Heart left ventricle (tissue), 13 donors: ENCODE results near the gene CUBN.

Source experiments
- CTCF ChIP-seq, 12 donors: fragments of 200-600 bp; sonication (generic) in 4 of 12; IDR thresholded peaks; one replicate each; pipeline versions ENCODE4 v1.5.0 to v1.8.0; 2018 to 2022; ENCODE audit warnings: antibody characterized with exemption in 12 of 12, mild to moderate bottlenecking in 5 of 12
- POLR2A ChIP-seq, 2 donors: fragments of 450-650 bp; IDR thresholded peaks; one replicate each; pipeline ENCODE4 v1.6.1; 2017; ENCODE audit warnings: antibody characterized with exemption in 2 of 2, mild to moderate bottlenecking in 2 of 2, moderate library complexity in 2 of 2
- donor health status: ischemic (EF 13 %, LVEDD 7.1; RV severe dilation, severe dysfunction).
- donor health status: DM: no; HTN: yes; CAD: no.
- donor health status: DM: no; HTN: no; CAD: no.
- donor health status: ischemic (EF 25% LVEDD 6.9; RV normal size, moderate dysfunction).
- donor health status: ischemic (EF 25% LVEDD 5.7; RV mildly dilated, moderate dysfunction).
- donor health status: ischemic (EF 35%, LVEDD 5.7; RV mildly dilated, moderate dysfunction).
- donor health status: nonischemic (EF 11% LVEDD 7.7; RV severe dilation, severe dysfunction).
- donor health status: DM: yes; HTN: yes; CAD: no.
- donor health status: PGD.
- donor health status: ischemic (EF 29% LVEDD 5.4; RV normal size, mild dysfunction).
- donor health status: nonischemic (EF 23%, LVEDD 6.1; RV moderate dilation, normal function).

DNA sequence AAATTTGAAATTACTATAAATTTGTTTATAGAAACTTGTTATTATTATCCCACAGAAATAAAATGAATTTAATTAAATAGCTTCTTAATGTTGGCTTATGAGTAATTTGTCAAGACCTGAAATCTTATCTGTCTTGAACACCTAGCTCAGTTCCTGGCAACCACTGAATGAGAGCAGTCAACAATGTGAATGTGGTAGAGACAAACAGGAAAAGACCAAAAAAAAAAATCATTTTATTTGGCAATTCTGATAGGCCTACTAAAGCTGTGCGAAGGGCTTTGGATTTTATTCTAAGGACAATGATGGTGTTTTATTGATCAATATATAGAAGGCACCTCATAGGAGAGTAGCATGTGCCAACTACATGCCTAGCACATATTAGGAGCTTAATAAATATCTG, 184.6 kb downstream of the CUBN start:
- TF ChIP-seq CTCF (IDR thresholded peaks at IDR 0.05) (no peak), POLR2A (IDR thresholded peaks at IDR 0.05) (no peak)
